Calu3 (cell line): ENCODE measurements around the gene TACO1. TPM values are rescaled to one million over a fixed set of nuclear protein-coding genes. Genes with fewer than 3 reads are reported as not detected.

Source experiments
- BruUV-seq: library from RNA; stranded (reverse); fragments of 400-500 nt; replicated peaks from 2 replicates; lab custom pipeline; 2021; lab: Mats Ljungman, UMichigan
- CTCF ChIA-PET: fragments of 300-600 bp; sonication (Branson Sonifier 250); formaldehyde crosslinking; loops from one replicate; lab custom pipeline; 2022; ENCODE audit warnings: antibody characterized with exemption; lab: Charles Lee
- DNase-seq: peaks from one replicate; pipeline ENCODE4 v3.0.0; 2022
- H3K27ac Mint-ChIP-seq: one replicate; pipeline ENCODE4 v1.8.0; 2022; ENCODE audit warnings: mixed read lengths; ENCODE audit not compliant: unreplicated experiment
- H3K27me3 Mint-ChIP-seq: one replicate; pipeline ENCODE4 v1.8.0; 2022; ENCODE audit warnings: mixed read lengths; ENCODE audit not compliant: unreplicated experiment
- H3K36me3 Mint-ChIP-seq: one replicate; pipeline ENCODE4 v1.8.0; 2022; ENCODE audit warnings: mild to moderate bottlenecking, moderate library complexity, mixed read lengths; ENCODE audit not compliant: insufficient read depth, unreplicated experiment
- H3K4me1 Mint-ChIP-seq: one replicate; pipeline ENCODE4 v1.8.0; 2022; ENCODE audit warnings: mild to moderate bottlenecking, low read depth, mixed read lengths; ENCODE audit not compliant: unreplicated experiment
- H3K4me3 Mint-ChIP-seq: one replicate; pipeline ENCODE4 v1.8.0; 2022; ENCODE audit warnings: mild to moderate bottlenecking, low read depth, moderate library complexity, mixed read lengths; ENCODE audit not compliant: unreplicated experiment
- H3K9me3 Mint-ChIP-seq: one replicate; pipeline ENCODE4 v1.8.0; 2022; ENCODE audit warnings: low read depth, mixed read lengths; ENCODE audit not compliant: unreplicated experiment
- CTCF ChIP-seq: fragments of 200-600 bp; IDR thresholded peaks from one replicate; pipeline ENCODE4 v1.8.0; 2022; ENCODE audit warnings: antibody characterized with exemption; ENCODE audit not compliant: unreplicated experiment
- intact Hi-C: fragments of 100-400 bp; cut with micrococcal nuclease; formaldehyde crosslinking; loops from one replicate; pipeline ENCODE4 v1.10.0; 2022; ENCODE audit not compliant: unreplicated experiment
- total RNA-seq: library from RNA; stranded (reverse); gene quantifications from 2 replicates; pipeline ENCODE4 v1.2.3, GENCODE V29; 2022

Gene TACO1
- total RNA-seq, 1 experiment from 2014 or later: 14.1 TPM

- peaks cover 14% of the 10 kb centered on the region for H3K27me3 Mint-ChIP-seq
- peaks cover 26% of the 10 kb centered on the region for H3K36me3 Mint-ChIP-seq
- H3K4me1 Mint-ChIP-seq: peaks cover 18% of the 10 kb centered on the region
- H3K4me3 Mint-ChIP-seq: peak within 1 kb of the TSS; percentile 88
- no peaks in the 10 kb centered on the region for H3K9me3 Mint-ChIP-seq
- no peak for TF ChIP-seq CTCF
- DNase-seq: peak; percentile 94
- intact Hi-C loops: loop anchor here (10.0 kb wide), 2 partner anchors 53 to 123 kb away; partner anchors contain the start of gene STRADA
- peak within 1 kb of the TSS; percentile 66 for H3K27ac Mint-ChIP-seq
- BruUV-seq: no TSS peak
- CTCF ChIA-PET: interaction anchor here (0.7 to 1.3 kb wide), 3 partner anchors 11 to 225 kb away, joined by 3 to 6 read pairs (median 5); no protein-coding TSS in a partner anchor
Measured at GRCh38 chr17:63621684-63622573, 21.2 kb downstream of the TACO1 start, which contains the start of gene MAP3K3. Gene MAP3K3 (plus strand): TSS chr17:63622417. CDS start chr17:63622760, 343 bp downstream.

DNA sequence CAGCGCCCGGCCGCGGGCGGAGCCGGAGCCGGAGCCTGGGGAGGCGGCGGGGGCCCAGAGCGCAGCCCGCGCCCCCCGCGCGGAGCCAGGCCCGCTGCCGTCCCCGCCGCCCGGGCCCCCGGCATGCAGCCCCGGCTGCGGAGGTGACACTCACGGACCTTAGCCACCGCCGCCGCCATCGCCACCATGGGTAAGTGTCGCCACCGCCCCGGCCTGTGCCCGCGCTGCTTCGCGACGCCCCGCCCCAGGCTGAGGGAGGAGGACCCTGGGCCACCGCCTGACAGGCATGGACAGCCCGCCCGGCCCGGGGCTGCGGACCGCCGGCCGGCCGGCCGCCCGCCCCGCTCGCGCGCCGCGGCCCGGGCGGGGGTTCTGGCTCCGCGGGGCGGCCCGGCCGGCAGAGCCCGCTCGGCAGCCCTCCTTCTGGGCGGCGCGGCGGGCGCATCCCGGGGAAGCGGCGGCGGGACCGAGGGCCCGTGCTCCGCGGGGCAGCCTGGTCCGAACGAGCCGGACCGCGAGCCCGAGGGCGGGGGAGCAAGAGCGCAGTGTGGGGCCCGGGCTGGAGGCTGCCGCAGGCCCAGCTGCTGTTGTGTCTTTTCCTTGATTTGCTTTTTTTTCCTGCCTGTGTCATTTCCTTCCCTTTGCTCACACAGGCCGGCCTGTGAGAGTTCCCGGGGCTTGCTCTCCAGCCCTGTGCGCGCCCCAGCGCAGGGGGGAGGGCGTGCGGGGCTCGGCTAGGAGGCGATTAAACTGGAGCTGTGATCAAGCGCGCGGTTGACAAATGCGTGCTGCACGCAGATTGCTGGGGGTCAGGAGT lies 22.1 kb downstream of the TACO1 start:
- CTCF ChIA-PET: interaction anchor here (1.3 kb wide), 1 partner anchor 11 kb away, joined by 6 read pairs; no protein-coding TSS in a partner anchor
- Mint-ChIP-seq H3K27me3 (peaks cover 6% of the 10 kb centered on the region), H3K4me1 (peaks cover 19% of the 10 kb centered on the region), H3K27ac (peak overlapping the region; percentile 66), H3K4me3 (peak overlapping the region; percentile 88), H3K36me3 (peaks cover 26% of the 10 kb centered on the region), H3K9me3 (no peaks in the 10 kb centered on the region)
- peak; percentile 68 for DNase-seq
- intact Hi-C loops: loop anchor here (10.0 kb wide), 2 partner anchors 52 to 122 kb away; partner anchors contain the start of gene STRADA
- no peak for TF ChIP-seq CTCF
- BruUV-seq: no TSS peak

DNA sequence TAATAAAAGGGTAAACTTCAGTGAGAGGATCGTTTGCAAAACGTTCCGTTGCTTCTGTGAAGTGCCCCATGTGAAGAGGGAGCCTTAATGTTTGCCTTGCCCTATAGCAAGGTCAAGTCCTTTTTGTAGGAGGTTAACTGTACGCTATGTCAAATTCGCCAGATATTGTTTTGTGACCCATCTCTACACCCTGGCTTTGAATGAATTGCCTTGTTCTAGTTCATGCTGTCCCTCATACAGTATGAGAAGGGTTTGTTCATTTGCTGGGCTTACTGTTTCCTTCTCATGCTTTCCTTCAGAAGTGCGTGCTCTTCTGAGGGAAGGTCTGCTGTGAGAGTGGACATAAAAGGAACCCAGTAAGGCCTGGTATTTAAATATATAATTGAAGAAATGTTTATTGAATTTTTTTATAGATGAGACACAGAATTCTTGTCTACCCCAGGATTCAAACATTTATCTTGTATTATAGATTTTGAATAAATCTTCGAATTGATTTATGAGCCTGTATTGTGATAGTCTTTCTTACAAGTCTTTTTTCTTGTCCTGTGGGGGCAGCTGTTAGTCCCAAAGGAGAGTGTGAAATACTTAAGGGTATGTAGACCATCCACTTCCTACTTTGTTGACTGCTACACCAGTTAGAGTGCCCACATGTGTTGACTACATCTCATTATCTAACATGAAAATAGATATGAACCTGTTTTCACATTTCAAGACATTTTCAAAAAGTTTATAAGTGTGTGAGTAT lies 23.3 kb downstream of the TACO1 start:
- CTCF ChIA-PET: interaction anchor here (1.4 kb wide), 1 partner anchor 52 kb away, joined by 3 read pairs; no protein-coding TSS in a partner anchor
- intact Hi-C loops: loop anchor here (10.0 kb wide), 2 partner anchors 51 to 121 kb away; partner anchors contain the start of gene STRADA
- peak overlapping the region; percentile 88 for H3K4me3 Mint-ChIP-seq
- H3K27ac Mint-ChIP-seq: no peak overlapping the region
- TF ChIP-seq CTCF: no peak
- no TSS peak for BruUV-seq
- H3K9me3 Mint-ChIP-seq: no peaks in the 10 kb centered on the region
- DNase-seq: no peak
- H3K36me3 Mint-ChIP-seq: peaks cover 26% of the 10 kb centered on the region
- peaks cover 19% of the 10 kb centered on the region for H3K4me1 Mint-ChIP-seq
- H3K27me3 Mint-ChIP-seq: no peaks in the 10 kb centered on the region
